Right lobe of liver (tissue), 6 donors: ENCODE measurements around the gene RAP1GAP2. TPM values are rescaled to one million over a fixed set of nuclear protein-coding genes. Genes with fewer than 3 reads are reported as not detected.
"Not testable (repeated sequence)": the region's sequence is repeated elsewhere in the genome, so short reads cannot be mapped to it uniquely, and the experiment has no call there.

Experiments
- ATAC-seq, 4 donors: fragments of 200-7000 bp; cut with Tn5 transposase; one replicate each; pipeline ENCODE4 v1.9.1; 2020; ENCODE audit warnings: mild to moderate bottlenecking in 4 of 4, moderate library complexity in 4 of 4
- DNase-seq, 3 donors: peaks; one replicate each; pipeline ENCODE4 v3.0.0-alpha.2; 2020
- H3K27ac ChIP-seq, 3 donors: fragments of 200-600 bp; one replicate each; pipeline ENCODE4 v1.8.0; 2022
- H3K27me3 ChIP-seq, 2 donors: fragments of 200-600 bp; one replicate each; pipeline ENCODE4 v1.8.0; 2022
- H3K36me3 ChIP-seq, 4 donors: fragments of 200-600 bp; sonication (generic) in 1 of 4; one replicate each; pipeline versions ENCODE4 v1.5.1 to v1.8.0; 2017 to 2022; ENCODE audit warnings: control low read depth in 1 of 4
- H3K4me1 ChIP-seq, 4 donors: fragments of 200-600 bp; sonication (generic) in 1 of 4; one replicate each; pipeline versions ENCODE4 v1.5.1 to v1.8.0; 2017 to 2022; ENCODE audit warnings: control low read depth in 1 of 4
- H3K4me3 ChIP-seq, 3 donors: fragments of 200-600 bp; one replicate each; pipeline ENCODE4 v1.8.0; 2022
- H3K9me3 ChIP-seq, 4 donors: fragments of 200-600 bp; sonication (generic) in 1 of 4; one replicate each; pipeline versions ENCODE4 v1.5.1 to v1.8.0; 2017 to 2022; ENCODE audit warnings: control low read depth in 1 of 4
- POLR2A ChIP-seq: fragments of 450-650 bp; IDR thresholded peaks from one replicate; pipeline ENCODE4 v1.6.1; 2017; ENCODE audit warnings: antibody characterized with exemption, mild to moderate bottlenecking
- WGBS: methylation state at CpG from one replicate; pipeline ENCODE4 v1.1.6; 2018; ENCODE audit warnings: low coverage, low lambda C conversion rate; ENCODE audit not compliant: insufficient coverage; ENCODE audit errors: missing lambda C conversion rate; 5-methylcytosine and 5-hydroxymethylcytosine counted together
- intact Hi-C, 2 donors: fragments of 100-400 bp; cut with DNase I; formaldehyde crosslinking; loops; one replicate each; pipeline versions ENCODE4 v1.11.2 to v1.14.1; 2022
- total RNA-seq, 6 experiments: library from RNA; depleted of rRNA in 2 of 6; stranded (reverse); fragments of >200 nt in 2 of 6; fragmentation: NEBNext Ultra II Directional in 3 of 6; extraction: Animal tissue kit (Norgen Biotek cat#: 25700) in 3 of 6; gene quantifications; one replicate each; pipeline versions ENCODE4 v1.1.0 to v1.2.4, GENCODE V29; 2016 to 2023
- TF ChIP-seq, protein P1 (sequence below), 4 donors: fragments of 200-600 bp in 3 of 4; fragments of 450-650 bp in 1 of 4; IDR thresholded peaks; one replicate each; pipeline versions ENCODE4 v1.5.1 to v1.8.0; 2016 to 2022; ENCODE audit warnings: antibody characterized with exemption in 4 of 4, mild to moderate bottlenecking in 2 of 4
- donor health status: DM: no; HTN: yes; CAD: no.
- donor health status: DM: no; HTN: no; CAD: no.
- donor health status: DM: no; HTN: no; CAD: no.
- donor health status: DM: no; HTN: yes; CAD: no.
- donor health status: DM: no; HTN: yes; CAD: no.

The RAP1GAP2 gene
- total RNA-seq, 6 experiments from 2014 or later: 1.0 to 3.8 (median 1.8) TPM

DNA sequence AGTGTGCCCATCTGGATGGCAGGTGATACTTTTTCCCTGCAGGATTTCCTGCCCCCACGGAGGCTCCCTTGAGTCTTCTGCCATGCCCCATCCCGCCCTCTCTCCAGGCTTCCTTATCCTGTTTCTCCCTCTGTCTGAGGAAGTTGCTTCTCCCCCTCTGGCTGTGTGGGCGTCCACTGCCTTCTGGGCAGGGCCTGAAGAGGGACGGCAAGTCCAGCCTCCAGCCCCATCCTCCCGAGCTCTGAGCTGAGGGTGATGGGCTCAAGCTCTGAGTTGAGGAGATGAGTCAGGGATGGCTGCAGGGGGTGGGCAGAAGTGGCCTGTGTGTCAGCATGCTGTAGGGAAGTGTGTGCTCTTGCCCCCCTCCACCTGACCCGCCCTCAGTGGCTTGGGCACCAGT, 14.2 kb upstream of the RAP1GAP2 start:
- Histone ChIP-seq H3K4me3 (no peak overlapping the region), H3K9me3 (no peaks in the 10 kb centered on the region), H3K27me3 (peaks cover 0 to 5% of the 10 kb centered on the region in 2 donors), H3K4me1 (peaks cover 0 to 1% (median 0%) of the 10 kb centered on the region in 4 donors), H3K27ac (no peak overlapping the region), H3K36me3 (no peaks in the 10 kb centered on the region)
- DNase-seq: no peak
- ATAC-seq: no peak
- no peak for TF ChIP-seq POLR2A
- TF ChIP-seq, protein P1, sequence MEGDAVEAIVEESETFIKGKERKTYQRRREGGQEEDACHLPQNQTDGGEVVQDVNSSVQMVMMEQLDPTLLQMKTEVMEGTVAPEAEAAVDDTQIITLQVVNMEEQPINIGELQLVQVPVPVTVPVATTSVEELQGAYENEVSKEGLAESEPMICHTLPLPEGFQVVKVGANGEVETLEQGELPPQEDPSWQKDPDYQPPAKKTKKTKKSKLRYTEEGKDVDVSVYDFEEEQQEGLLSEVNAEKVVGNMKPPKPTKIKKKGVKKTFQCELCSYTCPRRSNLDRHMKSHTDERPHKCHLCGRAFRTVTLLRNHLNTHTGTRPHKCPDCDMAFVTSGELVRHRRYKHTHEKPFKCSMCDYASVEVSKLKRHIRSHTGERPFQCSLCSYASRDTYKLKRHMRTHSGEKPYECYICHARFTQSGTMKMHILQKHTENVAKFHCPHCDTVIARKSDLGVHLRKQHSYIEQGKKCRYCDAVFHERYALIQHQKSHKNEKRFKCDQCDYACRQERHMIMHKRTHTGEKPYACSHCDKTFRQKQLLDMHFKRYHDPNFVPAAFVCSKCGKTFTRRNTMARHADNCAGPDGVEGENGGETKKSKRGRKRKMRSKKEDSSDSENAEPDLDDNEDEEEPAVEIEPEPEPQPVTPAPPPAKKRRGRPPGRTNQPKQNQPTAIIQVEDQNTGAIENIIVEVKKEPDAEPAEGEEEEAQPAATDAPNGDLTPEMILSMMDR (IDR thresholded peaks at IDR 0.05): no peak
- WGBS: 47% methylated on average over 4 of the region's 6 CpGs
- intact Hi-C loops: no loop called here

DNA sequence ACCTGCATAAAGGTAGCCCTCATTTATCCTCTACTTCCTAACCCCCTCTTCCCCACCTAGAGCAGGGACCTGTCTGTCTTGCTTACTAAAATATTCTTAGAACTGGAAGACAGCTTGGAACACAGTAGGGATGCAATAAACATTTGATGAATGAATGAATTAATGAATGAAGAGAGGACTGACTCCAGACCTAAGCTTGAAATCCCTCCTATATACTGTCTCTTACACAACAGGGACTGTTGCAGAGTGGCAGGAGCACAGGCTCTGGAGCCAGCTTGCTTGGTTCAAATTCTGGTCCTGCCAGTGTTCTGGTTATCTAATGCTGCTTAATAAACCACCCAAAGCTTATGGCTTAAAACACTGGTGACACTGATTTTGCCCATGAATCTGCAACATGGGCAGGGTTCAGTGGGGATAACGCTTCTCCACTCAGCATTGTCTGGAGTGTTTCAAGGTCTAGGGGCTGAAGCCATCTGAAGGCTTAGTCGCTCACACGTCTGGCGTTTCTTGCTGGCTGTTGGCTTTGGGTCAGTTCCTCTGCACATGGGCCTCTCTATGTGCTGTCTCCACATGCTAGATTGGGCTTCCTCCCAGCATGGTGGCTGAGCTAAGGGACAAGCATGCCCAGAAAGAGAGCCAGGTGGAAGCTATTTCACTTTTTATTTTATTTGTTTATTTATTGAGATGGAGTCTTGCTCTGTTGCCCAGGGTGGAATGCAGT, 12.8 kb upstream of the RAP1GAP2 start:
- Histone ChIP-seq H3K27ac (no peak overlapping the region), H3K27me3 (no peaks in the 10 kb centered on the region), H3K36me3 (no peaks in the 10 kb centered on the region), H3K9me3 (no peaks in the 10 kb centered on the region), H3K4me3 (no peak overlapping the region), H3K4me1 (no peaks in the 10 kb centered on the region)
- WGBS: 90% methylated on average over 3 of the region's 4 CpGs
- TF ChIP-seq POLR2A: no peak
- TF ChIP-seq, protein P1 (IDR thresholded peaks at IDR 0.05): no peak
- intact Hi-C loops: no loop called here
- ATAC-seq: no peak
- no peak for DNase-seq

DNA sequence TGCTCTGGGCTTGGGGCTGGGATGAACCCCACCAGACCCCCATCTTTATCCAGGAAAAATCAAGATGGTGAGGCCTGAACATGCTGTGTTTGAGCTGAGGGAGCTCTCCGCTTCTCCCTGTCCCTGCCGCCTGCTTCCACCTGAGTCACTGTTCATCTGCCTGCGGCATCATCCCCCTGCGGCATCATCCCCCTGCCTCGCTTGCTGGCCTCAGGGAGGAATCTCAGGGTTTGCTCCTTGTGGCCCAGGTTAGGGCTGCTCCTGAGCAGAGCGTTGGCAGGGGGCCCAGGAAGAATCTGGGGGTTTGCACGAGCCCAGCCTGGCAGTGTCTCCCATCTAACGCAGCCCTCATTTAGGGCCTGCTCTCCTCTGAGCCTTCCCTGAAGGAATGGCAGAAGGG, 11.4 kb upstream of the RAP1GAP2 start:
- WGBS: 90% methylated on average over 6 of the region's 8 CpGs
- H3K9me3 ChIP-seq: no peaks in the 10 kb centered on the region
- DNase-seq (no peak), ATAC-seq (no peak)
- no peak for TF ChIP-seq POLR2A
- TF ChIP-seq, protein P1 (IDR thresholded peaks at IDR 0.05): no peak
- H3K27ac ChIP-seq: no peak overlapping the region
- intact Hi-C loops: no loop called here
- H3K4me3 ChIP-seq: no peak overlapping the region
- H3K4me1 ChIP-seq: no peaks in the 10 kb centered on the region
- H3K27me3 ChIP-seq: no peaks in the 10 kb centered on the region
- no peaks in the 10 kb centered on the region for H3K36me3 ChIP-seq

DNA sequence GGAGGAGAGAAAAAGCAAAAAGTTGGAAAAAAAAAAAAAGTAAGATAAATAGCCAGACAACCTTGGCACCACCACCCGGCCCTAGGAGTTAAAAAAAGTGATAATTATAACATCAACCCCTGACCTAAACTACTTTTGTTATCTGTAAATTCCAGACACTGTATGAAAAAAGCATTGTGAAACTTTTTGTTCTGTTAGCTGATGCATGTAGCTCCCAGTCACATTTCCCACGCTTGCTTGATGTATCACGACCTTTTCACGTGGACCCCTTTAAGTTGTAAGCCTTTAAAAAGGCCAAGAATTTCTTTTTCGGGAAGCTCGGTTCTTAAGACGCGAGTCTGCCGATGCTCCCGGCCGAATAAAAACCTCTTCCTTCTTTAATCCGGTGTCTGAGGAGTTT, 10.9 kb upstream of the RAP1GAP2 start:
- WGBS: 73% methylated on average over 12 of the region's 12 CpGs
- intact Hi-C loops, ATAC-seq: not testable (repeated sequence)

DNA sequence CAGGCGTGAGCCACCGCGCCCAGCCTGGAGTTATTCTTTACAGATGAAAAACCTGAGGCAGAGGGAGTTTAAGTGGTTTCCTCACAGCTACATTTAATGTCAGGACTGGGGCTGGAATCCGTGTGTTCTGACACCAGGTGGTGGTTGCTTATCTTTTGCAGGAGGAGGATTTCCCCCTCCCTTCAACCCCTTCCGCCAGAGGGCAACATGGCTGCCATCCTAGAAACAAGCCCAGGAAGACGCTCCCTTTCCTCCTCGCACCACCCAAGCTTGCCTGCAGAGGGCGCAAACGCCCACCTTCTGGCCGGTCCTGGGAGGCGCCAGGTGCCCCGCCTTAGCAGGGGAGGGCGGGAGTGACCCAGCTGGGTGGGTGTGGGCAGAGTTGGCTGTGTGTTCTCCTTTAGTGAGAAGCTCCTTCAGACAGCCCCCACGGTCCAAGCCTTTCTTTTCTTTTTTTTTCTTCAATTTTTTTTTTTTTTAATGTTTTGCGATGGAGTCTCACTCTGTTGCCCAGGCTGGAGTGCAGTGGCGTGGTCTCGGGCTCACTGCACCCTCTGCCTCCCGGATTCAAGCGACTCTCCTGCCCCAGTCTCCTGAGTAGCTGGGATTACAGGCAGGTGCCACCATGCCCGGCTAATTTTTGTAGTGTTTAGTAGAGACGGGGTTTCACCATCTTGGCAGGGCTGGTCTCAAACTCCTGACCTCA, 9.9 kb upstream of the RAP1GAP2 start:
- peak; percentile 83 to 94 (median 87) for ATAC-seq
- H3K9me3 ChIP-seq: no peaks in the 10 kb centered on the region
- H3K36me3 ChIP-seq: no peaks in the 10 kb centered on the region
- no peak overlapping the region for H3K27ac ChIP-seq
- no peak for TF ChIP-seq POLR2A
- TF ChIP-seq, protein P1 (IDR thresholded peaks at IDR 0.05): peak; percentile 42 to 53 (median 45)
- intact Hi-C loops: no loop called here
- H3K4me3 ChIP-seq: no peak overlapping the region
- H3K4me1 ChIP-seq: no peaks in the 10 kb centered on the region
- WGBS: 32% methylated on average over 14 of the region's 21 CpGs
- DNase-seq: peak; percentile 67 to 84 (median 77)
- H3K27me3 ChIP-seq: no peaks in the 10 kb centered on the region

More for the DNA sequence above, 10.9 kb upstream of the RAP1GAP2 start:
- not testable (repeated sequence) for H3K27ac ChIP-seq, H3K4me1 ChIP-seq, DNase-seq, H3K9me3 ChIP-seq, H3K4me3 ChIP-seq, H3K27me3 ChIP-seq, H3K36me3 ChIP-seq
